HG02938 (cell line): ENCODE data around the gene TMEM106A.
"Not testable (repeated sequence)": the region's sequence is repeated elsewhere in the genome, so short reads cannot be mapped to it uniquely, and the experiment has no call there.

ENCODE experiments used
- ATAC-seq: cut with Tn5 transposase; IDR thresholded peaks from one replicate; pipeline ENCODE4 v1.9.1; 2021; ENCODE audit warnings: mild to moderate bottlenecking, moderate library complexity; ENCODE audit not compliant: unreplicated experiment

The TMEM106A gene, protein sequence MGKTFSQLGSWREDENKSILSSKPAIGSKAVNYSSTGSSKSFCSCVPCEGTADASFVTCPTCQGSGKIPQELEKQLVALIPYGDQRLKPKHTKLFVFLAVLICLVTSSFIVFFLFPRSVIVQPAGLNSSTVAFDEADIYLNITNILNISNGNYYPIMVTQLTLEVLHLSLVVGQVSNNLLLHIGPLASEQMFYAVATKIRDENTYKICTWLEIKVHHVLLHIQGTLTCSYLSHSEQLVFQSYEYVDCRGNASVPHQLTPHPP

DNA sequence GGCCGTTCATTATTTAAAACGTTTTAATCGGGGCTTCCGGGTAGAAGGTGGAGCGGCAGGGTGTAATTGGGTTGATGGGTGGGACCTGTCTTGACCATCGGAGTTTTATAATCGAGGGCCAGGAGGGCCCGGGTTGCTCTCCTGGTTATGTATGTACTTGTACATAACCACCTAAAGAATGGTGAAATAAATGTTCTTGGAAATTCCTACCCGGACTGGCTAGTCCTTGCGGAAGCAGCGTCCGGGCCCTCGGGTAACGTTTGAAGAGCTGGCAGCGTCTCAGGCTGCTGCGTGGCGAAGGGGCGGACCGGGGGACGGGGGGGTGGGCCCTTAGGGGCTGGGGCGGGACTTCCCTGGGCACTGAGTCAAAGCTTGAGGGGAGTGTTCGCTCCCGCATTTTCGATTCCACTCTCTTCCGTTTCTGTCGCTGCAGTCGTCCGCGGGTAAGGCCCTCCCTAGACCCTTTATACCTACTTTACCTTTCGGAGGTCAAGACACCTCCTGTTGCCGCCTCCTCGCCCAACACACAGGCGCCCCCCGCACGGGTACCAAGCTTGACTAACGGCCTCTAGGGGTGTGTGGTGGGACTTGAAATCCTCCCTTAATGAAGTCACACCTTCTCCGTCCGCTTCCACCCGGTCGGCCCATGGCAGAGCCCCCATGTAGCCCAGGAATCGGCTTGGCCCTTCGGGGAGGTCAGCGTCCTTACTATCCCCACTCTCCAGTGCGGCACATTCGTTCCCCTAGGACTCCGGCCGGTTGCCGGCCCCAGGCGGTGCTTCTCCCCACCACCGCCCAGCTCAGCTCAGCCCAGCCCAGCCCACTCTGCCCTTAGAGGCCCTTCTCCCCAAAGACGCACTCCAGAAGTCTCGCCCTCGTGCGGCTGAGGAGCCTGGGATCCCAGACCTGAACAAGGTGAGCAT lies at the start of gene TMEM106A:
Gene TMEM106A, plus strand, starts transcription at position 396 of the 923 bp plus-strand sequence. CDS start 1,167 bp downstream, outside the sequence.
- peak; percentile 71 for ATAC-seq

DNA sequence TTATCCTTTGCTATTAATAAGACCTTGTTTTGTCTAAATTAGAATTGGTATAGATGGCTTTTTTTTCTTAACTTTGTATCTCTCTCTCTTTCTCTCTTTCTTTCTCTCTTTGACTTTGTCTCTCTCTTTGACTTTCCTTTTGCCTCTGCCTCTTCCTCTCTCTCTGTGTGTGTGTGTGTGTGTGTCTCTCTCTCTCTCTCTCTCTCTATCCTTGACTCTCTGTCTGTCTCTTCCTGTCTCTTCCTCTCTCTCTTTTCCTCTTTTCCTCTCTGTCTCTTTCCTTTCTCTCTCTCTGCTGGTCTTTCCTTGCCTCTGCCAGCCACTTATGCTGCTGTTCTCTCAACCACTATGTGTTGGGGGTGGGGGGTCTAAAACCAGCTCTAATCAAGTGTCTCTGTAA lies 45.7 kb upstream of the TMEM106A start:
- ATAC-seq = not testable (repeated sequence)

DNA sequence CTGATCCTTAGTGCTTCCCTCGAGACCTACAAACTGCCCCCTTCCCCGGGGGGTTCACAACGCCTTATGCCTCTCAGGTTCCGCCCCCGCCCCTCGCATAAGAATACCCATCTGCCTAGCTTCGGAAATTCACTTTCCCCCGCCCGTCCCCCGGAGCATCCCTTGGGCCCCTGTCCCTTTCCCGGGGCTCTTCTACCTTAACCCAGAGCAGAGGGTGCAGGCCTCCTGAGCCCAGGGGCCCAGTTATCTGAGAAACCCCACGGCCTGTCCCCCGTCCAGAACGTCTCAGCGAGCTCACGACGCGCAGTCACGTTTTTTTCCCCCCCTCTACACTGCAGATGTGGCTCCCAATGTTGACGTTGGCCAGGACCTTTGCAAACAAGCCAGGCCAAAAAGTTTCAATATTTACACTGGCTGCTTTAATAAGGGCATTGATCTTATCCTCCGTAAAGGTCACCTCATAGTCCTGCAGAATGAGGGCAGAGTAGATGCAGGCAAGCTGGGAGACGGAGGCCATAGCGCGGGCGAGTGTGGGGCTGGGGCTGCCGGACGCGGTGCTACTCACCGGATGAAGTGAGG lies 42.0 kb upstream of the TMEM106A start:
- ATAC-seq = peak; percentile 15

DNA sequence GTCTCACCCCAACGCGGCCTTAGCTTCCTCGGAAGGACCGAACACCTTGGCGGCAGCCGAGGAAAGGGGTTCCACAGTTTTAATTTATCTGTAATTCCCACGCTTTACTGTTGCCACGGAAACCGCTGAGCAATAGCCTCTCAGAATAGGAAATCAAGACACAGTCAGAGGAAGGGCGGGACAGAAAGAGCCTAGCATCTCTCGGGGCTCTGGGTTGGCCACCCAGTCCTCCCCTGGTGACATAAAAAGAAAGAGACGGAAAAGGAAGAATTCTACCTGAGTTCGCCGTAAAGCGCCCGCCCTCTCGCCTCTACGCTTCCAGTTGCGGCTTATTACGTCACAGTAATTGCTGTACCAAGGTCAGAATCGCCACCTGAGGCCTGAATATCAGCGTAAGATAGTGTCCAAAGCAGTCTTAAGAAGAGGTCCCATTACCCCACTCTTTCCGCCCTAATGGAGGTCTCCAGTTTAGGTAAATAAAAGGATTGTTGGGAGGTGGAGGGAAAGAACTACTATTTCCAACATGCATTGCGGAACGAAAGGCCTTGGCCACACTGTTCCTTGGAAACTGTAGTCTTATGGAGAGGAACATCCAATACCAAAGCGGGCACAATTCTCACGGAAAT lies 41.4 kb upstream of the TMEM106A start:
- ATAC-seq = peak; percentile 68

DNA sequence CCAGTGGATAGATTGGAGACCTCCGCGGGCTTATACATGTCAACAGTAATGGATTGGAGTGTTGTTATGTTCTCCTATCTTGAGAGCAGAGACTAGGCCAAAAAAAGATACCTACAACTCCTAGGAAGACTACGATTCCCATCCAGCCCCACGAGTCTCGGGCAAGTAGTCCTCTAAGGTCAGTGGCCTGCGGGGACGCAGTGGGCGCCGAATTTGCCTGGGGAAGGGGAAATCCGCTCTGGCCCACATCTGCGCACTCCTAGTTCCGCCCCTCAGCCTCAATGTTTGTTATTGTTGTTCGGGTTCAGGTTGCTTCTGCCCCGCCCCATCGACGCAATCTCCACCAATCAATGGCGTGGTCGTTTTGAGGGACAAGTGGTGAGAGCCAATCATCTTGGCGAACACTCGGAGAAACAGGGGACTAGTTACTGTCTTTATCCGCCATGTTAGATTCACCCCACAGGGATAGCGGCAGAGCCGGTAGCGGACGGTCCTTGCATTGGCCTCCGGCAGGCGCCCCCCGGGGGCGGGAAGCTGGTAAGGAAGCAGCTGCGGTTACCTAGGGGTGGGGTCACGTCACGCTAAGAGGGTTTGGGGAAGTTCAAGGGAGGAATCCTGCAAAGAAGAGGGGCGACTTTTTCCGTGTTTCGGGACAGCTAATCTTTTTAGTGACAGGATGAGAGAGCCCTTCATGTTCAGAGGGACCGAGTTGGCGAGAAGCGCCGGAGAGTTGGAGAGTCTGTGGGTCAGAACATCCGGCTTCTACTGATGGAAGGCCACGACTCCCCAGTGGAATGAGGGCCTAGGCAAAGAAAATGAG lies 40.7 kb upstream of the TMEM106A start, which contains the start of gene NBR1:
Gene NBR1, plus strand, starts transcription at position 449 of the 820 bp plus-strand sequence. CDS start 4,586 bp downstream, outside the sequence.
- peak; percentile 83 for ATAC-seq

DNA sequence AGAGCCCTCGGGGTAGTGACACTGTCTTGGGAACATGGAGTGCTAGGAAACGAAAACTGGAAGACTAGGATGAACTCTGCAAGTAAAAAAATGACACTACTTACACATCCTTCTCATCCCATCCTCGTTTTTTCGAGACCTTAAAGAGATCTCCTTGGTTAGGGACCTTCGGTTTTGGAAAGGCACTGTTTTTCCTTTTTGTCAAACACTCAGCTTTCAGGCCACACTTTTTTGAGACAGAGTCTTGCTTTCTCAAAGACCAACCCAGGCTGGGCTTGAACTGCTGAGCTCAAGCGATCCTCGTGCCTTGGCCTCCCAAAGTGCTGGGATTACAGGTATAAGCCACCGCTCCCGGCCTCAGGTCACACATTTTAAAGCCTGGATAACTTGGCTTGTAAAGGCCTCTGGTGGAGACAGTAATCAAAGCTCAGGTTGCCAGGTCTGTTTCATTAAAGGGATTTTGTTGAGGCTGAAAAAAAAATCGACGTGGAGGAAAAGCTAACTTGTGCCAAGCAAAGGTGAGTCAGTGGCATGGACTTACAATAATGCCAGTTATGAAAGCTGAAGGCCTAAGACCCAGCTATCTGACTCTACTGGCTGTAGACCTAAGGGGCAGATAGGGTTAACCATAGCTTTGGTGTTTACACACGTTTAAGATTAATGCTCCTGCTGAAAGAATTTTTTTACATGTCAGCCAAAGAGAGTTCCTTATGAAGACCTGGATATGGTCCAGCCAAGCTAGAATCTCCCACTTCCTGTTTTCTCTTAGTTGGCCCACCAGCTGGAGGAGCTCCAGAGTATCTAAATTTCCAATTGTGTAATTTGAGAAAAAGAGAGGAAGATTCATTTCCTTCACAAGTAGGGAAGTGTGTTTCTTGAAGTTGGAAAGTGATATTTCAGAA lies 39.8 kb upstream of the TMEM106A start:
- no peak for ATAC-seq

DNA sequence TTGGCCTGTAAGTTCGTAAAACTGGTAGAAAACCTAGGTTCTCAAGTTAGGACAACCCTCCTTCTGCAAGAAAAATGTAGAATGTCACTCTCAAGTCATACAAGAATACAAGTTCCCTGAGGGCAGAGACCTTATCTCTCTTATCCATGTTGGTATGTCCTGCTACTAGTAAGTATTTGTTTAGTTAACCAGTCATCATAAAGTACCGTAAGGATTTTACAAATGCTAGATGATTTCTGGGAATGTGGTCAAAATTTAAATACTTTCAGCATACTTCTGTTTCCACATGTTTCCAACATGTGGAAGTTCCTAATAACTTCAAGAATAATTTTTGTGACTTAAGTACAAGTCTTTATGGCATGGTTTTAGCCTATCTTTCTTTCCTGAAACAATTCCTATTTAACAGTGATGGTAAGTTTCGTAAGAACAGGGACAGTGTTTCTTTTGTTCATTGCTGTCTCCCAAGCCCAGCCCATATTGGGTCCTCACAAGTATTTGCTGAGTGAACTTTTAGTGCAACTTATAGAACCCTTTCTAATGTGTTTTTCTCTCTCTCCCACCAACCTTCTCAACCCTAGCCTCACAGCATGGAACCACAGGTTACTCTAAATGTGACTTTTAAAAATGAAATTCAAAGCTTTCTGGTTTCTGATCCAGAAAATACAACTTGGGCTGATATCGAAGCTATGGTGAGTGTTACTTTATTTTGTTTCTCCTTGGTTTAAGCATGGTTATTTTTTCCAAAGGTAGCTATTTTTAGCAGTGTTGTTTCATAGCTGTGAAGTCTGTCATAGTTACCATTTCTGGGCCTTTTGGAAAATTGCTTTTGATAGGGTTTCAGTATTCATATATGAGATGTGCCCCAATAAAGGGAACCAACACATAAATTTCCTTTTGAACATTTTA lies 36.2 kb upstream of the TMEM106A start:
- ATAC-seq = no peak

DNA sequence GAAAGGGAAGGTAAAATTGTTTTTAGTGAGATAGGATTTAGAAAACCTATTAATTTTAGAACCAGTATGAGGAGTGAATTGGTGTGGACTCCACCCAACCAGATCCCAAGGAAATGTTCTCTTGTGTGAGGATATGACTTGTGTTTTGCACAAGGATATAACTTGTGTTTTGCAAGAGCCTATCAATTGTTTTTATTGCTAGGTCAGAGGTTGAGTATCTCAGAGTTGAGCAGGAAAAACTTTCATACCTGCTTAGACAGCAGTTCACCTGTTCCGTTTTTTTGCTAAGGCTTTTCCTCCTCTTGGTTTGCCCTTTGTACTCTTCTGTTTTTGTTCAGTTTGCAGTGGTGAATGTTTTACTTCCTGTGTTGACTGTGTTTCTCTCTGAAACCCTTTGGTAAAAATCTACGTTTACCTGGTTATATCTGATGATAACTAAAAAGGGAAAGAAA lies 35.5 kb upstream of the TMEM106A start:
- ATAC-seq = no peak

DNA sequence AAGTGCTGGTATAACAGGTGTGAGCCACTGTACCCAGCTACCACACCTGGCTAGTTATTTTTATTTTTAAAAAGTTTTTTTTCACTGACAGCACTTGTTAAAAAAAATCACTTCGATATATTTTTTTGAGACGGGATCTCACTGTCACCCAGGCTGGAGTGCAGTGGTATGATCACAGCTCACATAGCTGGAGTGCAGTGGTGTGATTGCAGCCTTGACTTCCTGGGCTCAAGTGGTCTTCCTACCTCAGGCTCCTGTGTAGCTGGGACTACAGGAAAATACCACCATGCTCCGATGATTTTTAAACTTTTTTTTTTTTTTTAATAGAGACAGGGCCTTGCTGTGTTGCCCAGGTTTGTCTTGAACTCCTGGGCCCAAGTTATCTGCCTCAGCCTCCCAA lies 27.8 kb upstream of the TMEM106A start:
- ATAC-seq = no peak

DNA sequence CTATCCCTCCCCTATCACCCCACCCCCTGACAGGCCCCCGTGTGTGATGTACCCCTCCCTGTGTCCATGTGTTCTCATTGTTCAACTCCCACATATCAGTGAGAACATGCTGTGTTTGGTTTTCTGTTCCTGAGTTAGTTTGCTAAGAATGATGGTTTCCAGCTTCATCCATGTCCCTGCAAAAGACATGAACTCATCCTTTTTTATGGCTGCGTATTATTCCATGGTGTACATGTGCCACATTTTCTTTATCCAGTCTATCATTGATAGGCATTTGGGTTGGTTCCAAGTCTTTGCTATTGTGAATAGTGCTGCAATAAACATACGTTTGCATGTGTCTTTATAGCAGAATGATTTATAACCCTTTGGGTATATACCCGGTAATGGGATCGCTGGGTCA lies 25.0 kb upstream of the TMEM106A start:
- ATAC-seq = not testable (repeated sequence)

DNA sequence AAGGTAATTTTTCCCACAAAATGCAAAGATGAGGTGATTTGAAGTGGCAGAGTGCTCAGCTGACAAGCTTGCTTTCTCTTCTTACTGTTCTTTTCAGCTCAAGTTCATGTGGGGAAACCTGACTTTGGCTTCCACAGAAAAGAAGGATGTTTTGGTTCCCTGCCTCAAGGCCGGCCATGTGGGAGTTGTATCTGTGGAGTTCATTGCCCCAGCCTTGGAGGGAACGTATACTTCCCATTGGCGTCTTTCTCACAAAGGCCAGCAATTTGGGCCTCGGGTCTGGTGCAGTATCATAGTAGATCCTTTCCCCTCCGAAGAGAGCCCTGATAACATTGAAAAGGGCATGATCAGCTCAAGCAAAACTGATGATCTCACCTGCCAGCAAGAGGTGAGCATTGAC lies 18.4 kb upstream of the TMEM106A start:
- no peak for ATAC-seq

DNA sequence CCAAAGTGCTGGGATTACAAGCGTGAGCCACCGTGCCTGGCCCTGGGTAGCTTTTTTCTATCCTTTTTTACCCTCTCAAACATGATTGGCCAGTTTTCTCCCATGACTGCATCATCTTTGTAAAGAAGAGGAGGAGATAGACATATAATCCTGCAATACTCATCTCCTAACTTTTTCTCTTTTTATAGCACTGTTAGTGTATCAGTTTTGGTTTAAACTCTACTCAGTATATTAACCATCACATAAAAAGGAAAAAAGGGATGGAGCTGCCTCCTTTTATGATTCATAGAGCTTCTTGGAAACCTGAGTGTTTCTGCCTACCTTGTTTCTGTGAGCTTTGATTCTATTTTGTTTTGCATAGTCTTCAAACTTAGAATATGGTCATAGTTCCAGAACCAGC lies 12.0 kb upstream of the TMEM106A start:
- no peak for ATAC-seq

DNA sequence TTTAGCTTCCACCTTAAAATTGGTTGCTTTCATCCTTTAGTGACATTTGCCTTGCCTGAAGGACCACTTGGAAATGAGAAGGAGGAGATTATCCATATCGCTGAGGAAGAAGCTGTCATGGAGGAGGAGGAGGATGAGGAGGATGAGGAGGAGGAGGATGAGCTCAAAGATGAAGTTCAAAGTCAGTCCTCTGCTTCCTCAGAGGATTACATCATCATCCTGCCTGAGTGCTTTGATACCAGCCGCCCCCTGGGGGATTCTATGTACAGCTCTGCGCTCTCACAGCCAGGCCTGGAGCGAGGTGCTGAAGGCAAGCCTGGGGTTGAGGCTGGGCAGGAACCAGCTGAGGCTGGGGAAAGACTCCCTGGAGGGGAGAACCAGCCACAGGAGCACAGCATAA lies 11.5 kb upstream of the TMEM106A start:
- no peak for ATAC-seq

DNA sequence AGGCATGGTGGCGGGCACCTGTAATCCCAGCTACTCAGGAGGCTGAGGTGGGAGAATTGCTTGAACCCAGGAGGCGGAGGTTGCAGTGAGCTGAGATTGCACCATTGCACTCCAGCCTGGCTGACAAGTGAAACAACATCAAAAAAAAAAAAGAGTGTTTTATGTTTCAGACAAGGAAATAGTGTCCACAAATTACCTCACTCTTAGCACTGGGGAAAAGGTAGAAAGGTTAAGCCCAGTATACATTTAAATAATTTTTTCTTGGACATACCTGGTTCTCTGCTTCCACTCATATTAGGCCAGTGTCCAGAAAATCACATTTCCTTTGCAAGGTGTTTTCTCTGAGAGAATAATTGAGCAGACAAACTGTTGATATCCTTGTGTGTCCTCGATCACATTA lies 8.7 kb upstream of the TMEM106A start:
- not testable (repeated sequence) for ATAC-seq

DNA sequence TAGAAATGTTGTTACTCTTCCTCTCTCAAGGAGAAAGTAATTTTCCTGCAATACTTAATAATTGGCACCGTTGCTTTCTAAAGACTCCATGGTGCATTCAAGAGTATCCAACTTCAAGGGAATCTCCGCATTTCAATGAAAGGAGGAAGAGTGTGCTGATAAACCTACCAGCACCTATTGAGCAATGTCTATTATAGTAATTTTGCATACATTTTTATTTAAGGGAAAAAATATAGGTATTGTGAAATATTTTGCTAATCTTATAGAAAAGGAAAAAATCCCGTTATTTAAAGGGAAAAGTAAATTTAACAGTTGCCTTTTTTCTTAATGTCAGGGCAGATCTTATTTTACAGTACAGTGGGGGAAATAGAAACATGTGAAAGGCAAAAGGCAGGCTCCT lies 1.1 kb upstream of the TMEM106A start:
- no peak for ATAC-seq

DNA sequence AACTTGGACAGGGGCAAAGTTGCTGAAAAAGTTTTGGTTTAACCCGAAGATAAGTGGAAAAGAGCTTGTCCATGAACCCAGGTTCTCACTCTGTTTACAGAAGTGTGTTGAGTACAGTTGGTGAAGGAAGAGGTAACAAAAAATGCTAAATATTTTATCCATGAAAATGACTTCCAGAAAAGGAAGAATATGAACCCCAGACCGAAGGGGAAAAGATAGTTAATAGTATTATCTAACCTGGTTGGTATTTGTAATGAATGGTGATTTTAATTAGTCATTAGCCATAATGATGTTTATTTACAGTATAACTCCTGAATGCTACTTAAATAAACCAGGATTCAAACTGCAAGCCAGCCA lies 574 bp upstream of the TMEM106A start:
- ATAC-seq = no peak

DNA sequence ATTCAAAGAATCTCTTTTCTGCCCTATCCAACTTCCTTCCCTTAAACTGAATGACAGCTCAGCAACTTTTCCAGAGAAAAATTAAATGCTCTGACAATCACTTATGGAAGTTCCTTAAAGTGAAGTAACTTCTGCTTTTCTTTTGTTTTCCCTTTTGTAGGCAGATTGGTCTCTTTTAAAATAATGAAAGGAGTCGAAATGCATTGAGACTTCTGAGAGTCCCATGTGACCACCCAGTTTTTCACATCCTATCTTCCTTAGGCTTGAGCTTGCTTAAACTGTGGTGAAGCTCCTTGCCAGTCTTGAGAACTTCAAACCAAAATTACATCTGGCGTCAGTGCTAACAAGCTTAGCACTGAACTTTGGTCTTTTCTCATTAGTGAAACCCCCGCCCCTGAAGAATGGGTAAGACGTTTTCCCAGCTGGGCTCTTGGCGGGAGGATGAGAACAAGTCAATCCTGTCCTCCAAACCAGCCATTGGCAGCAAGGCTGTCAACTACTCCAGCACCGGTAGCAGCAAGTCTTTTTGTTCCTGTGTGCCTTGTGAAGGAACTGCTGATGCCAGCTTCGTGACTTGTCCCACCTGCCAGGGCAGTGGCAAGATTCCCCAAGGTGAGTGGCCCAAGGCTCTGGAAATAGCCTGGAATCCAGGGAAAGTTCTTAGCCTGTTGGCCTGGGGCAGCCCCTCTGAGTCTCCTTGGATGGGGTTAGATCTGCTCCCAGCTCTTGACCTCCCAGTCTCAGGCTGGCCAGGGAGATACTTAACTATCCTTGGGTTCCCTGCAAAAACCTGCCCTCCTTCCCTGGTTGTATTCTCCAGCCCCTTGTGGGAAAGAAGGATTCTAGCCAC lies 1.2 kb downstream of the TMEM106A start:
- ATAC-seq = no peak
